ENCODE measurements around the gene LMTK3. TPM values are rescaled to one million over a fixed set of nuclear protein-coding genes. Genes with fewer than 3 reads are reported as not detected.

Gene LMTK3
- total and polyA plus RNA-seq, 9 of the 15 experiments (the other 6 are each of a cell fraction or from before 2014, with no cell fraction given), result 0.35 to 12.3 (median 2.0) TPM; not detected in 2

- no peak for TF ChIP-seq SRF (CRISPR knock-in tag; IDR thresholded peaks at IDR 0.05)
- no peak for TF ChIP-seq UBTF (IDR thresholded peaks at IDR 0.05; ENCODE audit: borderline replicate concordance in 1 of 2, low read depth in 2 of 2, low read length in 2 of 2)
- TF ChIP-seq NCOA1 (IDR thresholded peaks at IDR 0.05; ENCODE audit: low read depth), result peak; percentile 64; the same call in 1 of the 2 replicates
- TF ChIP-seq NR3C1 (CRISPR knock-in tag; IDR thresholded peaks at IDR 0.05), result no peak
- no peak for TF ChIP-seq PRMT5 (CRISPR knock-in tag; IDR thresholded peaks at IDR 0.05)
- TF ChIP-seq FOSL1 (tag; conservative IDR thresholded peaks at IDR 0.05), result peak; percentile 26; the same call in 1 of the 2 replicates
- no peak for TF ChIP-seq NCOA4 (IDR thresholded peaks at IDR 0.05; ENCODE audit: partially characterized antibody)
- TF ChIP-seq KAT2B (IDR thresholded peaks at IDR 0.05; ENCODE audit: low read depth, low read length), result no peak
- peak; percentile 58; the same call in 1 of the 2 replicates for TF ChIP-seq ATF4 (CRISPR knock-in tag; IDR thresholded peaks at IDR 0.05)
- no peak for TF ChIP-seq ZHX1 (conservative IDR thresholded peaks at IDR 0.05; ENCODE audit: low read length)
- no peak for TF ChIP-seq ZNF280A (IDR thresholded peaks at IDR 0.05; ENCODE audit: low read depth, partially characterized antibody)
- TF ChIP-seq HOMEZ (CRISPR knock-in tag; IDR thresholded peaks at IDR 0.05), result 0 out of 2 replicates have a peak, but pooled peaks have one; percentile 54
- peak; percentile 65 for TF ChIP-seq ZBTB7A (IDR thresholded peaks at IDR 0.05; ENCODE audit: borderline replicate concordance, control insufficient read depth, low read depth, low read length)
These were observed 42.2 kb downstream of the LMTK3 start, which contains the start of gene CYTH2 (continued) for GRCh38 chr19:48469289-48469881.
